ENCODE measurements around the gene AFF1.

Gene AFF1

DNA sequence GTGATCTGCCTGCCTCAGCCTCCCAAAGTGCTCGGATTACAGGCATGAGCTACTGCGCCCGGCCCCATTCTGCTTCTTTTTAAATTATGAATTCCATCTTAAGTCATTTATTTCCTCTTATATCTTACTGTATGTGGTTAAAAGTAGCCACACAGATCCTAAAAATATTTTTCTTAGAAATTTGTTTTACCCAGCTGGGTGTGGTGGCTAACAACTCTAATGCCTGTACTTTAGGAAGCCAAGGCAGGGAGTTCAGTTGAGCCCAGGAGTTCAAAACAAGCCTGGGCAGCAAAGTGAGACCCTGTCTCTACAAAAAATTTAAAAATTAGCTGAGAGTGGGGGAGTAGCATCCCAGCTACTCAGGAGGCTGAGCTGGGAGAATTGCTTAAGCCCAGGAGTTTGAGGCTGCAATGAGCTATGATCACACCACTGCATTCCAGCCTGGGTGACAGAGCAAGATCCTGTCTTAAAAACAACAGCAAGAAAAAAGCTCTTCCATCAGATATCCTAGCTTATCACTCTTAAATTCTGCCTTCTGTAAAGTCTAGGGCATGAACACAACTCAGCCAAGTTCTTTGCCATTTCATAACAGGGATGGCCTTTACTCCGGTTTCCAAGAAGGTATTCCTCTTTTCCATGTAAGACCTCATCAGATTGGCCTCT is 15.1 kb upstream of the AFF1 start:
- DNase-seq, result no peak

DNA sequence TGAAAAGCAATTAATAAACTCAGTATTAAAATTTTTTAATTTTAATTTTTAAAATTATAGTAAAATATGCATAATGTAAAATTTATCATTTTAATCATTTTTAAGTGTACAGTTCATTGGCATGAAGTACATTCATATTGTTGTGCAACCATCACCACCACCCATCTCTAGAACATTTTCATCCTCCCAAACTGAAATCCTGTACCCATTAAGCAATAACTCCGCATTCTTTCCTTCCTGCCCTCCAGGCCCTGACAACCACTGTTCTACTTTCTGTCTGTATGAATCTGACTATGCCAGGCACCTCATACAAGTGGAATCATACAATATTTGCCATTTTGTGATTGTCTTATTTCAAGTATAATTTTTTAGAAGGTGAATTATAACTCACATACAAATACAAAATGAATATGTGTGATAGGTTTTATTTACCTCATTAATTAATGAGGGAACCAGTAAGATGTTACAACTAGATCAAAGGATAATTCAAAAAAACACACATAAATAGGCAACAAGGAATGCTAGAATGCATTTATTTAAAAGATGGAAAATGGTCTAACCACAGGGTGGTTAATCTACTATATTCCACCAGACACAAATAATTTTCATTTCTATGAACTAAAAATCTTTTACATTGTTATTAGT is 13.1 kb upstream of the AFF1 start:
- DNase-seq, result no peak

DNA sequence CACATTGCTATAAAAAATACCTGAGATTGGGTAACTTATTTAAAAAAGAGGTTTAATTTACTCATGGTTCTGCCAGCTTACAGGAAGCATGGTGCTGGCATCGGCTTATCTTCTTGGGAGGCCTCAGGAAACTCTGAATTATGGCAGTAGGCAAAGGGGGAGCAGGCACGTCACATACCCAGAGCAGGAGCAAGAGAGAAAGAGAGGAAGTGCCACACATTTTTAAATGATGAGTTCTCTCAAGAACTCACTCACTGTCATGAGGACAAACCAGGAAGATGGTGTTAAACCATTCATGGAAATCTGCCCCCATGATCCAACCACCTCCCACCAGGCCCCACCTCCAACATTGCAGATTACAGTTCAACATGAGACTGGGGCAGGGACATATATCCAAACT is 10.0 kb upstream of the AFF1 start:
- no peak for DNase-seq

DNA sequence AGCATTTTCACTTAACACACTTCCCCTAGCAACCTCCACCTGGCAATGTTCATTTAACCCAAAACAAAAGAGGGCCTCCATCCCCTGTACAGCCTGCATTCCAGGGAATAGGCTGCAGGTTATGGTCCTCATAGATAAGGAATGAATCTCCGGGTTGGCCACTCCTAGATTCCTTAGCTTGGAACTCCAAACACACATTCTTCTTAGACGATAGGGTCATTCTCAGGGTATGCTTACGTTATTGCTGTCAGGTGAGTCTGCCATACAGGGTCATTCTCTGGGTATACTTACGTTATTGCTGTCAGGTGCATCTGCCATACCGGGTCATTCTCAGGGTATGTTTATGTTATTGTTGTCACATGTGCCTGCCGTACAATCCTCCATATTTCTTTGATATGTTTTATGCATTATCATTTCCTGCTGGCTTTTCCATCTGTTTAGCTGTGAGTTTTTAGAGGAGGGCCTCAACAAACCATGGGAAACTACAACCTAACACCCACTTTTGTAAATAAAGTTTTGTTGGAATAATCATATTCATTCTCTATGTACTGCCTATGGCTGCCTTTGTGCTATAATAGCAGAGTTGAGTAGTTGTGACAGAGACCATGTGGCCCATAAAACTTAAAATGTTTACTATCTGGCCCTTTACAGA is 8.2 kb upstream of the AFF1 start:
- no peak for DNase-seq

DNA sequence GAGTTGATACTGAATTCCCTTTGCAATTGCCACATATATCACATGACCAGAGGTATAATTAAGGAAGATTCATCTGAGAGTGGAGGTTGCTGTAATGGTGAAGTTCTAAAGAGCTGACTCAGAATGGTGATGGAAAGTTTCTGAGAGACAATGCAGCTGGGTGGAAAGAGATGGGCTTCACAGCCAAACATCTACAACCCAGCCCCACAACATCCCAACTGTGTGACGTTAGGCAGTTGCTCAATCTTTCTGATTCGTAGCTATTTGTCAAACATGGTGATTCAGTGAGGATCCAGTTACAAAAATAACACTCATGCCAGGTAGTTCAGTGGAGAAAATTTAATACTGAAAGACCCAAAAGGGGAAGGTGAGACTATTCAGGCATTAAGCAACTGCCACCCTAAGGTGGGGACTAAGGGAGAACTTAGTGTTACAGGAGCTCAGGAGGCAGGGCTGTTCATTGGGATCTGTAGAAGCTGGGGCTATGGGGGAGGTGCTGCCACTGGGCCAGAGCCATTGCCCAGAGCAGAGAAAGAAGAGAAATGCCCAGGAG is 6.9 kb upstream of the AFF1 start:
- peak in 1 of 2 donors; percentile 24 for DNase-seq

DNA sequence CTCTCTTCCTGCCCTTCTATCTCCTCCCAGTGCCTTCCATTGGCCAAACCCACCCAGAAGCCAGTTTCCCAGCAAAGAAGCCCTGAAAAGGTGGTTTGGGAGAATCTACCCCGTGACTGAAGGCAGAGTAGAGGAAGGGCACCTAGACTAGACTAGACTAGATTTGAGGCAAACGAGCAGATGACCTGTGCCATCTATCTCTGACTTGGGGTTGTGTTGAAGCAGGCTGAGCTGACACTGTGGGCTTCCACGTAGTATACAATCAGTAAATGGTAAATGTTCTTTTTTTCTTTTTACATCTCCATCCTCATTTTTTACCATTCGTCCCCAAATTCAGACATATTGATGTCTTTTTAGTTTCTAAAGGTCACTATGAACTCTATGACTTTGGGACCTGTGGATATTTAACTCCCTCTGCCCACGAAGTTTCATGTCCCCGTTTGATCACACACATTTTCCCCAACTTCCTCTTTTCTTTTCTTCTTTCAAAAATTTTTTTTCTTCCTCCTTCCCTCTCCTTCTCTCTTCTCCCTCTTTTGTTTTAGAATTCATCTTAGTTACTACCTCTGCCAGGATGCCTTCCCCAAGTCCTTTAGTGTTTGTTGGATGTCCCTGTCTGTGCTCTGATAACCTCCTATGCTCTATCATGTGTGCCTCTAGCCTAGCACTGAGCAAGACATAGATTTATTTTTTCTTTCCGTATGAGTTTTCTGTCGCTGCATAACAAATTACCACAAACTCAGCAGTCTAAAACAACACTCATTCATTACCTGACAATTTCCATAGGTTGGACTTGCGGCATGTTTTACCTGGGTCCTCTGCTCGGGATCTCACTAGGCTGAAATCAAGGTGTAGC is 6.2 kb upstream of the AFF1 start:
- no peak for DNase-seq

DNA sequence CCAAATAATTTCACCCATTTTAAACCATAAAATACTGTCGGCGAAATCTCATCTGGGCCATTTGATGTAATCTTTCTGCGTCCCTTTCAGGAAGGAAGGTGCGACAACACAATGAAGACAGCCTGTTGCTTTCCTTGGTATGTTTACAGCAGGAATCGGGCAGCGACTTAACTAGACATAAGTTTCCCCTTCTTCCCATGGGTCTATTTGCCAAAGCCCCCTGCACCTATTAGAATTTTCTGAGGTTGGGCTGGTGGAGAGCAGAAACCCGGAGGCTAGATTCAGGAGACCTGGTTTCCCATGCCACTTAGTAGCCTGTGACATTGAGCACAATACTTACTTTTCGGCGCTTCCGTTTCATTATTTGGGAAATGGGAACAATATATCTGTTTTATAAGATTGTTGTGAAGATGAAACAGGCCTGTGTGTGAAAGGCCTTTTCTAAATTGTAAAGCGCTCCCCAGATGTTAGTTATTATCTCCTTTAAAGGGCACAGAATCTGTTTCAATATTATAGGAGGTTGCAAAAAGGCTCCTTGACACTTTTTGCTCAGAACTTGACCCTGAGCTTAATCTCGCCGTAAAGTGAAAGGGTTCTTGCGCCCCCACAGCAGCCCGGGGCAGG is 552 bp upstream of the AFF1 start:
- DNase-seq, result no peak

DNA sequence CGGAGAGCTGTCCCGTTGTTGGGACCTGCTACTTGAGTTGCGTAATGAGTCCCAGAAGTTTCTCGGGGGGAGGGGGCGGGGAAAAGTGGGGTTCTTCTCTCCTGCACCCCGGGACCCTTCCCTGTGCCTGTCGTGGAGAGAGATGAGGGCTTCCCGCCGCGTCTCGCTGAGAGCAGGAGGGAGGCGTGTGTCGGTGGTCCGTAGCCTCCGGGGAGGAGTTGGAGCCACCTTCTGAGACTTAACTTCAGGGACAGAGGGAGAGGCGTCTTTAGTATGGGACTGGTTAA is 698 bp downstream of the AFF1 start:
- no peak for DNase-seq

DNA sequence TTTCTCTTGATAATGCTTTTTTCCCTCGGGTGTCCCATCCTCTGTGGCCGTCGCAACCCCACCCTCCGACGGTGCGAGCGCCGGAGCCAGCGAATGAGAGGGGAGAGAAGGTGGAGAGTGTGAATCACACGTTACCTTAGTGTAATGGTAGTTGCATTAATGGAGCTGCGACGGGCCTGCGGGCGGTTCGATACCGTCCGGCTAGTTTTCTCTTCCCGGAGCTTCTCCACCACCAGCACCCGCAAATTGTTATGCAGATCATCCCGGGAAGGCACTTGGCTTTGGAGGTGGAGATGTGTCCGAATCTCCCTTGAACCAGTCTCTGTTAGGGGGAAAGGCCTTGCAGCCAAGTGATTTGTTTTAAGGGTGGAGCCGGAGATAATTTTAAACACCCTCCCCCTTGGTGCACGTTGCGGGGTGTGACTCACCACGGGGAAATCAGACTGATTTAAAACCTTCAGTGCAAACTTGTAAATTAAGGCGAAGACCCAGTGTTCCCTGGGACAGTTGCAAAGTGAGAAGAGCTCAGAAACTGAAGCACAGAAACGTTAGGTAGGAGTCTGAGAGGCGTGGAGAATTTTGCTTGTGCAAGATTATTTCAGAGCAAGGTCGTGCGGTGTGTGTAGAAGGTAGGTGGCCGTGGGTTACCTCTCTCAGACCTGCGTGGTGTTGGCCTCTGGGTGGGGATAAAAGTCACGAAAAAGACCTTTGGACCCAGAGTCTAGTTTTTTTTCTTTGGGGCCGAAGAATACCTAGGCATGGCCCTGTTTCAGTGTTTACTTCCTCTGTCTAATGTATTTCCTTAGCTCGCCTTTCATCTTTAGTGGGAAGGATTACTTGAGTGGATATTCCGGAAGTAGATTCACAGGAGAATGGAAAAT is 1.3 kb downstream of the AFF1 start:
- peak; percentile 73 to 82 for DNase-seq

DNA sequence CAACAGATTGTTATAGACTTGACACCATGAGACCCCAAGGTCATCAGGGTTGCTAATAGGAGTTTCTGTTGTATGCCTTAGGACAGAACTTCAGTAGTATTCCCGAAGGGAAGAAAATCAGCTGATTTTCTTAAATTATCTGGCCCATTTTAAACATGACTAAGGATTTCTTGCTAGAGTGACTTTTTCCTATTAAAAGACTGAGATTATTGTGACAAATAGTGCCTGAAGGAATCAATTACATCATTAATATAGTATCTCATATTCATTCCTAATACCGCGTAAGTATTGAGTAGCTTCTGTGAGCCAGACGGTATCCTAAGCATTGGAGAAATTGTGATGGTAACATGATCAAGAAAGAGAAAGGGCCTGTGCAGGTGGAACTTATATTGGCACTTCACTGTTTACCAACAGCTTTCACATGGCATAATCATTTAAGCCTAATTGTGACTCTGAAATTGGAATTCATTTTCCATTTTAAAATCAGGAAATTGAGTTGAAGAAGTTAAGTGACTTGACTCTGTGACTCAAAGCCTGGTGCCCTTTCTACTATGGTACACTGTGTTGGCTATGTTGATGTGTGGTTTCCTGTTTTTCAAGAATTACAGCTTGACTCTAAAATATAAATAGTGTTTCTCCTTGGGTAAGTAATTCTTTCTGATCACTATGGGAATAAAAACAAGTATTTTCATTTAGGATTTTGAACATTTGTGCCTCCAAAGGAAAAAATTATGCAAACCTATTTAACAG is 4.1 kb downstream of the AFF1 start:
- DNase-seq, result peak in 1 of 2 donors; percentile 35

DNA sequence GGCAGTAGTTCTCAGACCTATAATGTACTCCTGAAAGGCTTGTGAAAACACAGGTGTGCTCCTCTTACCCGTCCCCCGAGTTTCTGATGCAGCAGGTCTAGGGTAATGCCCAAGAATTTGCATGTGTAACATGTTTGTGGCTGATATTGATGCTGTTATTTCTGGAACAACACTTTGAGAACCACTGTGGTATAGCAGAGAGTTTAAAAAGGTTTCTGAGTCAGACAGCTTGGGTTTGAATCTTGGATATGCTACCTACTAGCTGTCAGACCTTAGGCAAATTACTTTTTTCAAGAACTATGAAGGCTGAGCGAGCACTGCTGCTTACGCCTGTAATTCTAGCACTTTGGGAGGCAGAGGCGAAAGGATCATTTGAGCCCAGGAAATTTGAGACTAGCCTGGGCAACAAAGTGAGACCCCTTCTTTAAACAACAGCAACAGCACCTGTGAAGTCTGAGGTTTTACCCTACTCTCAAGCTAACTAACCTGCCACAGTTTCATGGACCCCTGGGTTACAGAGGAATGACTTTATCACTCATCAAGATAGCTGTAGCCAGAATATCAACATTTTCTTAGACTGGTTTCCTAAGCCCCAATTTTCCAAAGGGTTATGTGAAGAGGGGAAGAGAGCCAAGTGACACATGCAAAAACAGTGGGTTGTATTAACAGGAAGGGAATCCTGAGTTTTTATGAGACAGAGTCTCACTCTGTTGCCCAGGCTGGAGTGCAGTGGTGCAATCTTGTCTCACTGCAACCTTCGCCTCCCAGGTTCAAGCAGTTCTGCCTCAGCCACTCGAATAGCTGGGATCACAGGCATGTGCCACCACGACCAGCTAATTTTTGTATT is 5.1 kb downstream of the AFF1 start:
- DNase-seq, result peak; percentile 14 to 38

DNA sequence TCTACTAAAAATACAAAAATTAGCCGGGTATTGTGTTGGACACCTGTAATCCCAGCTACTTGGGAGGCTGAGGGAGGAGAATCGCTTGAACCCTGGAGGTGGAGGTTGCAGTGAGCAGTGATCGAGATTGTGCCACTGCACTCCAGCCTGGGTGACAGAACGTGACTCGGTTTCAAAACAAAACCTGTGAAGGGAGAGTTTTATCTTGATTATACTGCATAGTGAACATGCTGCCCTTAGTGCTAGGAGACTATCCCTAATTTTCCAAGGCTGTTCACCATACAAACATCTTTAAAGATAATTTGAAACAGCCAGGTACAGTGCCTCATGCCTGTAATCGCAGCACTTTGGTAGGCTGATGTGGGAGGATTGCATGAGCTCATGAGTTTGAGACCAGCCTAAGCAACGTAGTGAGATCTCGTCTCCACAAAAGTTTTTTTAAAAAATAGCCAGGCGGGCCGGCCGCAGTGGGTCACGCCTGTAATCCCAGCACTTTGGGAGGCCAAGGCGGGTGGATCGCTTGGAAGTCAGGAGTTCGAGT is 6.2 kb downstream of the AFF1 start:
- DNase-seq, result no peak

DNA sequence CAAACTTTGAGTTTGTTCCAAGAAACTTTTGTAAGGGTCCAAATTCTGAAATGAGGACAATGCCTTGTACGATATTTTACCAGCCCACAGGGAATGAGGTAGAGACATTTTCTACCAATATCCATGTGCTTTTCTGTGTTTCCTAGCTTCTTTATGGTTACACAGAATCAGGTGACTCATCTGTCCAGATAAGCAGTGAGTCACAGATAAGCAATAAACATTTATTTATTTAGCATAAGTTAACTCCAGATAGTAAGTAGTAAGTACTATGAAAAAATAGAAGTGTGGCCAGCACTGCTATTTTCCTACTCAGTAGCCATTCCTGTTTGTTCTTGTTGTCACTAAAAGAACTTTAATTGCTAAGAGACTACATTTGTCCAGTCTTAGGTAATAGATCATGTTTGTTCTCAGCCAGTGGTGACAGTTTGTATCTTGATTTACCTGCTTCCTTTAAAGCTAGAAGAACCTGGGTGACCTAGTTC is 7.4 kb downstream of the AFF1 start:
- DNase-seq, result no peak

DNA sequence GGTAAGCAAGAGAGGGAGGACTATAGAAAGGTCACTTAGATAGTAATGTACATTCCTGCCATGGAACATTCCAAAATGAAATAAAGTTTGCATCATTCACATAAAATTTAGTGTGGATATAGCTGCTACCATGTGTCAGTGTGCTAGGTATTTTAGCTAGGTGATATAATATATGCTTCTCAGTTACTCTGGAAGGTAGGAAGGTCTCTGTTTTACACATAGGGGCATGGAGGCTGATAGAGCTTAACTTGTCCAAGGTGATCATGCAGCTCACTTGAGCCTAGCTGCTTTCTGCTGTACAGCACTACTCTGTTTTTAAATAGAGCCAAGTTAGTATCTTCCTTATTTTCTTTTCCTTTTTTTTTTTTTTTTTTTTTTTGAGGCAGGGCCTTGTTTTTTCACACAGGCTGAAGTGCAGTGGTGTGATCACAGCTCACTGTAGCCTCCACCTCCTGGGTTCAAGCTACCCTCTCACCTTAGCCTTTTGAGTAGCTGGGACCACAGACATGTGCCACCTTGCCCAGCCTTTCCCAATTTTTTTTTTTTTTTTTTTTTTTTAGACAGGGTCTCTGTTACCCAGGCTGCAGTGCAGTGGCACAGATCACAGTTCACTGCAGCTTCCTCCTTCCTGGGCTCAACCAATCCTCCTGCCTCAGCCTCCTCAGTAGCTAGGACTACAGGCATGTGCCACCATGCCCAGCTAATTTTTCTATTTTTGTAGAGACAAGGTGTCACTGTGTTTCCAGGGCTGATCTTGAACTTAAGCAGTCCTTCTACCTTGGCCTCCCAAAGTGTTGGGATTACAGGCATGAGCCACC is 10.4 kb downstream of the AFF1 start:
- DNase-seq, result no peak

DNA sequence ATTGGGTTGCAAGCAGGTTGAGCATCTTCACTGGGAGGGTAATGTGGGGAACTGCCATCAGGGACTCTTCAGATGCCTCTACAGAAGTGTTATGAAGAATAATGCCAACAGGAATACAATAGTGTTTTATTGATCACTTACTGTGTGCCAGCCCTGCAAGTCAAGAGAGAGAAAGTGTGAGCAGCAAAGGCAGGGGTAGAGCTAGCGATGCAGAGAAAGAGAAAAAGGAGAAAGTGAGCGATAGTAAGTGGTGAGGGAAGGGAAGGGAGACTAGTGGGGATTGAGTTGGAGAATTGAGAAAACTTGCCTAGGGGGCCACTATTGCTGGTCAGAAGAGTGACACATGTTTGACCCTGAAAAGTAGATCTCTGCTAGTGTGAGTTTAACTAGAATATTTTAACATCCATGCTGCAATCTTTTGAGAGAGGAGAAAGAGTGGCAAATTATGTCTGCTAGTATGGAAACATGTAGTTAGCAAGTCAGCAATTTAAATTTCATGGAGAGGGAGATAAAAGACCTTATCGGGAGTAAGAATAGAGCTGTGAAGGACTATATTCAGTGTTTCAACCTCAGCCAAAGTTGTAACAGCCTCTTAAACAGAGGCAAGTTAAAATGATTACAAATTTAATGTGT is 12.2 kb downstream of the AFF1 start:
- no peak for DNase-seq

DNA sequence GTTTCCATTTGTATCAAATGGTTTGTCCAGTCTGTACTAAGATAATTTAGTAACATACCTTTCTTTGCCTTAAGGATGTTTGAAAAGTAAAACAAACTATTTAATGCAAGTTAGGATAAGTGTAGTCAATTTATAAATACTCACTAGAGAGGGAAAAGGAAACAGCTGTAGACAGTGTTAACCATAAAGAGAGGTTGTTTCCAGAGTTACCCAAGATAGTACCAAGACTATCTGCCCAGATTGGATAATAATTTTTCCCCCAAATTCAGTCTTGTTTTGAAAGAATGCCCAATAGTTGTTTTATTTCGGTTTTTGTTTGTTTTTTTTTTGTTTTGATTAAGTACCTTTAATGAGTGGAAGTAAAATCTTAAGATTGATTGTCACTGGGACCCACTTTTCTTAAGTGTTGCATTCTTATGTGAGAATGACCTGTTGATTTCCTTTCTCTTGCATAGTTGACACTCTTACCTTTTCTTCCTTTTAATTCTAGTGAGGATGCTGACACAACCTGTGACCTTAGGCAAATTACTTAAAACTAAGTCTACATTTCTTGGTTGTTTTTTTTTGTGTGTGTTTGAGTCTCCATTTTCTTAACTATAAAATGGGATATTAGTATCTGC is 12.8 kb downstream of the AFF1 start:
- no peak for DNase-seq

DNA sequence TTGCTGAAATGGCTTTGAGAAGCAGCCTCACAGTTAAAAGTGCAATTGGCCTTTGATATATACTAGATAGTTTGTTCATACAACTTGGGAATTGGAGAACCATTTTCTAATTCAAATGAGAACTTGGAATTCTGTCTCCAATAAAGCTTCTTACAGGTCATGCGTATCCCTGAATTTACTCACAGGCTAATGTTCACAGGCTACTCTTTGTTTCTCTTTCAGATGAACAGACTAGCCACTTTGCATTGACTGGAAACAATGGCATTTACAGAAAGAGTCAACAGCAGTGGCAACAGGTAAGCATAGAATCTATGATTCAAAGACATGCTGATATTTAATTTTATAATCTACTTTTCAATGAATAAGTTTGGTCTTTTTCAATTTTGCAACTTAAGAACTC is 13.5 kb downstream of the AFF1 start:
- no peak for DNase-seq

All from CD4-positive, alpha-beta T cell treated with Interferon alpha-2 for 1 hour (primary cell).